HepG2 (cell line): Measurements from ENCODE around the gene TBCE. TPM values are rescaled to one million over a fixed set of nuclear protein-coding genes. Genes with fewer than 3 reads are reported as not detected.

ENCODE experiments used
- ATAC-seq: fragments of 200-7000 bp; cut with Tn5 transposase; 3 replicates; pipeline ENCODE4 v1.9.1; 2020; ENCODE audit warnings: mild to moderate bottlenecking, moderate library complexity
- BruUV-seq: library from RNA; stranded (reverse); fragments of 400-500 nt; replicated peaks from 2 replicates; lab custom pipeline; 2021; lab: Mats Ljungman, UMichigan
- CTCF ChIA-PET: fragments of 300-600 bp; formaldehyde crosslinking; extraction: SDS; loops from one replicate; lab custom pipeline; 2021; ENCODE audit warnings: low total read pairs, inconsistent platforms, low intra/inter-chr PET ratio; lab: Yijun Ruan, JAX
- POLR2A ChIA-PET: fragments of 350-600 bp; sonication (Branson Sonifier 250); formaldehyde crosslinking; loops from one replicate; lab custom pipeline; 2020; ENCODE audit warnings: antibody characterized with exemption, inconsistent platforms; lab: Yijun Ruan, JAX
- DNase-seq: peaks from one replicate; pipeline ENCODE4 v3.0.0-alpha.2; 2015; ENCODE audit warnings: low spot score
- FAIRE-seq: peaks from 3 replicates; lab custom pipeline; 2011; peaks lifted over from hg19 to GRCh38; lab: Jason Lieb, UNC
- H2AFZ ChIP-seq: one replicate; pipeline ENCODE4 v1.6.1; 2011; ENCODE audit warnings: low read length, inconsistent platforms
- H3K27ac ChIP-seq: fragments of 300-600 bp; 3 replicates; pipeline ENCODE4 v1.8.0; 2011; ENCODE audit warnings: mixed run types, mild to moderate bottlenecking, mixed read lengths, low read length, inconsistent platforms; ENCODE audit not compliant: insufficient read depth; ENCODE audit errors: extremely low read length
- H3K27me3 ChIP-seq, 2 experiments: fragments of 200-600 bp in 1 of 2; 2 replicates in 1 of 2; 3 replicates in 1 of 2; pipeline versions ENCODE4 v1.6.0 to v1.8.0; 2011; ENCODE audit warnings: low read length in 2 of 2, mild to moderate bottlenecking in 2 of 2, moderate library complexity in 2 of 2, inconsistent platforms in 1 of 2; ENCODE audit not compliant: insufficient read depth in 2 of 2, control insufficient read depth in 1 of 2
- H3K36me3 ChIP-seq, 2 experiments: fragments of 200-600 bp in 1 of 2; replicated peaks in 1 of 2; 2 replicates in 1 of 2; 3 replicates in 1 of 2; pipeline versions ENCODE4 v1.5.1 to v1.8.0; 2011; ENCODE audit warnings: low read length in 2 of 2, inconsistent platforms in 1 of 2; ENCODE audit not compliant: insufficient read depth in 2 of 2, control insufficient read depth in 1 of 2
- H3K4me1 ChIP-seq: 2 replicates; pipeline ENCODE4 v1.5.1; 2012; ENCODE audit warnings: low read length, inconsistent platforms; ENCODE audit not compliant: insufficient read depth
- H3K4me2 ChIP-seq: 2 replicates; pipeline ENCODE4 v1.6.0; 2011; ENCODE audit warnings: low read depth, low read length, inconsistent platforms
- H3K4me3 ChIP-seq, 3 experiments: fragments of 200-600 bp in 1 of 3; sonication (generic), shearing (Covaris generic) in 1 of 3; replicated peaks in 1 of 3; 2 replicates each; pipeline ENCODE4 v1.5.1; 2011 to 2016; ENCODE audit warnings: low read length in 3 of 3, inconsistent platforms in 2 of 3, low read depth in 2 of 3, mild to moderate bottlenecking in 2 of 3, control low read depth in 1 of 3, mixed read lengths in 1 of 3; ENCODE audit not compliant: insufficient read depth in 1 of 3
- H3K79me2 ChIP-seq: one replicate; pipeline ENCODE4 v1.6.1; 2011; ENCODE audit warnings: low read length, inconsistent platforms; ENCODE audit not compliant: insufficient read depth
- H3K9ac ChIP-seq: 2 replicates; pipeline ENCODE4 v1.6.0; 2011; ENCODE audit warnings: mild to moderate bottlenecking, low read depth, low read length, inconsistent platforms; ENCODE audit not compliant: insufficient read depth
- H3K9me3 ChIP-seq: 2 replicates; pipeline ENCODE4 v1.5.1; 2012; ENCODE audit warnings: mild to moderate bottlenecking, low read length
- H4K20me1 ChIP-seq: 2 replicates; pipeline ENCODE4 v1.6.0; 2011; ENCODE audit warnings: inconsistent platforms, mild to moderate bottlenecking, low read length, moderate library complexity; ENCODE audit not compliant: insufficient read depth
- ATF5 ChIP-seq: sonication (generic); formaldehyde crosslinking; IDR thresholded peaks from 2 replicates; pipeline ENCODE4 v1.4.0; 2020; ENCODE audit warnings: mild to moderate bottlenecking, low read depth, missing genetic modification reagents
- HES4 ChIP-seq: sonication (generic); formaldehyde crosslinking; IDR thresholded peaks from 2 replicates; pipeline ENCODE4 v1.9.0; 2021; ENCODE audit warnings: mild to moderate bottlenecking, missing genetic modification reagents, borderline replicate concordance
- HOXA3 ChIP-seq: sonication (generic); formaldehyde crosslinking; IDR thresholded peaks from 2 replicates; pipeline ENCODE4 v1.5.0; 2020; ENCODE audit warnings: missing genetic modification reagents
- KDM4B ChIP-seq: sonication (generic); formaldehyde crosslinking; IDR thresholded peaks from 2 replicates; pipeline ENCODE4 v1.4.0; 2020; ENCODE audit warnings: missing genetic modification reagents
- MBD4 ChIP-seq: IDR thresholded peaks from 2 replicates; pipeline ENCODE4 v1.6.1; 2012; ENCODE audit warnings: low read length, inconsistent platforms, borderline replicate concordance
- ZNF142 ChIP-seq: sonication (generic); formaldehyde crosslinking; IDR thresholded peaks from 2 replicates; pipeline ENCODE4 v1.4.0; 2020; ENCODE audit warnings: missing genetic modification reagents
- ZNF30 ChIP-seq: sonication (generic); formaldehyde crosslinking; IDR thresholded peaks from 2 replicates; pipeline ENCODE4 v1.5.0; 2020; ENCODE audit warnings: mild to moderate bottlenecking, missing genetic modification reagents
- ZNF691 ChIP-seq: sonication (generic); formaldehyde crosslinking; IDR thresholded peaks from 2 replicates; pipeline ENCODE4 v1.4.0; 2020; ENCODE audit warnings: missing genetic modification reagents, low read depth, mild to moderate bottlenecking, borderline replicate concordance
- ZNF710 ChIP-seq: sonication (generic); formaldehyde crosslinking; IDR thresholded peaks from 2 replicates; pipeline ENCODE4 v1.5.0; 2020; ENCODE audit warnings: mild to moderate bottlenecking, missing genetic modification reagents, borderline replicate concordance
- WGBS: methylation state at CpG from one replicate; pipeline ENCODE4 v1.1.6; 2017; ENCODE audit warnings: low lambda C conversion rate; 5-methylcytosine and 5-hydroxymethylcytosine counted together
- in situ Hi-C: cut with HindIII; loops from 2 replicates; pipeline ENCODE4 v1.10.0; 2017; ENCODE audit warnings: low pct_unique_long_range_greater_than_20kb; ENCODE audit not compliant: extremely low pct_ligation_motif_present
- intact Hi-C: fragments of 100-400 bp; cut with micrococcal nuclease; formaldehyde crosslinking; loops from one replicate; pipeline ENCODE4 v1.10.0; 2022; ENCODE audit not compliant: unreplicated experiment
- polyA plus RNA-seq, 8 experiments: library from polyadenylated mRNA; depleted of rRNA in 3 of 8; stranded (reverse) in 7 of 8; unstranded in 1 of 8; fragments of >200 nt; fragmentation: Illumina TruSeq in 4 of 8; extraction: Trizol in 4 of 8; gene quantifications; 2 replicates each; pipeline versions ENCODE4 v1.2.1 to v1.2.3, GENCODE V29; 2011 to 2016; ENCODE audit warnings: low read depth in 4 of 8, missing spikeins in 1 of 8, mixed read lengths in 1 of 8; ENCODE audit not compliant: insufficient read depth in 1 of 8
- total RNA-seq, 5 experiments: library from RNA; depleted of rRNA; stranded (reverse); fragments of >200 nt; fragmentation: Illumina TruSeq; extraction: Trizol; gene quantifications; 2 replicates each; pipeline ENCODE4 v1.2.3, GENCODE V29; 2016; ENCODE audit warnings: low read depth in 1 of 5

TBCE gene
- total and polyA plus RNA-seq, 2 of the 13 experiments (the other 11 are each of a cell fraction or from before 2014, with no cell fraction given): 25.6 to 31.1 TPM

GRCh38 chr1:235351441-235351840, 15.8 kb upstream of the TBCE start:
- ChIA-PET CTCF (no interaction called here), POLR2A (interaction anchor here (0.9 kb wide), 1 partner anchor 23 kb away, joined by 4 read pairs; the partner anchor contains the start of genes ARID4B and GGPS1)
- Histone ChIP-seq H2AFZ (no peak overlapping the region), H3K4me2 (no peak overlapping the region), H3K79me2 (no peaks in the 10 kb centered on the region), H3K27me3 (no peaks in the 10 kb centered on the region), H3K4me1 (no peaks in the 10 kb centered on the region), H4K20me1 (no peaks in the 10 kb centered on the region), H3K9me3 (no peaks in the 10 kb centered on the region), H3K27ac (no peak overlapping the region), H3K9ac (no peak overlapping the region), H3K36me3 (no peaks in the 10 kb centered on the region), H3K4me3 (no peak overlapping the region)
- intact Hi-C loops (no loop called here), in situ Hi-C loops (no loop called here)
- no TSS peak for BruUV-seq
- DNase-seq: no peak
- 49% methylated on average over 3 of the region's 3 CpGs for WGBS
- TF ChIP-seq MBD4 (no peak), KDM4B (CRISPR knock-in tag) (no peak), HES4 (CRISPR knock-in tag) (no peak)
- no peak for FAIRE-seq
- no peak for ATAC-seq

- DNase-seq (no peak), FAIRE-seq (no peak), ATAC-seq (no peak)
- Histone ChIP-seq H3K9ac (no peak overlapping the region), H4K20me1 (no peaks in the 10 kb centered on the region), H3K4me1 (no peaks in the 10 kb centered on the region; the same call in 1 of the 2 replicates), H2AFZ (no peak overlapping the region), H3K36me3 (no peaks in the 10 kb centered on the region), H3K4me2 (no peak overlapping the region), H3K27ac (no peak overlapping the region), H3K4me3 (no peak overlapping the region), H3K79me2 (no peaks in the 10 kb centered on the region), H3K9me3 (no peaks in the 10 kb centered on the region), H3K27me3 (no peaks in the 10 kb centered on the region)
- in situ Hi-C loops: no loop called here
- CTCF ChIA-PET: no interaction called here
- BruUV-seq: no TSS peak
- POLR2A ChIA-PET: no interaction called here
- WGBS: 57% methylated on average over 3 of the region's 3 CpGs
- intact Hi-C loops: no loop called here
- TF ChIP-seq ZNF142 (CRISPR knock-in tag) (no peak), ZNF691 (CRISPR knock-in tag) (no peak), ZNF710 (no peak), ZNF30 (no peak), ATF5 (CRISPR knock-in tag) (no peak), HOXA3 (no peak)
Measured at GRCh38 chr1:235351898-235352297, 15.3 kb upstream of the TBCE start.
